Hepatocyte (in vitro differentiated cells): ENCODE results near the gene FAR2.

Source experiments
- EZH2 ChIP-seq: fragments of 200-600 bp; sonication (generic); IDR thresholded peaks from 2 replicates; pipeline ENCODE4 v1.6.1; 2016; ENCODE audit warnings: antibody characterized with exemption, mild to moderate bottlenecking, borderline replicate concordance
- EZH2phosphoT487 ChIP-seq: fragments of 200-600 bp; sonication (generic); IDR thresholded peaks from one replicate; pipeline ENCODE4 v1.6.1; 2018; ENCODE audit warnings: antibody characterized with exemption, mild to moderate bottlenecking, low read depth, moderate library complexity; ENCODE audit not compliant: unreplicated experiment, severe bottlenecking
- TF ChIP-seq, protein P1 (sequence below): fragments of 200-600 bp; sonication (generic); IDR thresholded peaks from 2 replicates; pipeline ENCODE4 v1.5.1; 2016; ENCODE audit warnings: antibody characterized with exemption, mild to moderate bottlenecking; ENCODE audit not compliant: poor library complexity

GRCh38 chr12:29164477-29165393, 15.7 kb downstream of the FAR2 start:
- TF ChIP-seq, protein P1, sequence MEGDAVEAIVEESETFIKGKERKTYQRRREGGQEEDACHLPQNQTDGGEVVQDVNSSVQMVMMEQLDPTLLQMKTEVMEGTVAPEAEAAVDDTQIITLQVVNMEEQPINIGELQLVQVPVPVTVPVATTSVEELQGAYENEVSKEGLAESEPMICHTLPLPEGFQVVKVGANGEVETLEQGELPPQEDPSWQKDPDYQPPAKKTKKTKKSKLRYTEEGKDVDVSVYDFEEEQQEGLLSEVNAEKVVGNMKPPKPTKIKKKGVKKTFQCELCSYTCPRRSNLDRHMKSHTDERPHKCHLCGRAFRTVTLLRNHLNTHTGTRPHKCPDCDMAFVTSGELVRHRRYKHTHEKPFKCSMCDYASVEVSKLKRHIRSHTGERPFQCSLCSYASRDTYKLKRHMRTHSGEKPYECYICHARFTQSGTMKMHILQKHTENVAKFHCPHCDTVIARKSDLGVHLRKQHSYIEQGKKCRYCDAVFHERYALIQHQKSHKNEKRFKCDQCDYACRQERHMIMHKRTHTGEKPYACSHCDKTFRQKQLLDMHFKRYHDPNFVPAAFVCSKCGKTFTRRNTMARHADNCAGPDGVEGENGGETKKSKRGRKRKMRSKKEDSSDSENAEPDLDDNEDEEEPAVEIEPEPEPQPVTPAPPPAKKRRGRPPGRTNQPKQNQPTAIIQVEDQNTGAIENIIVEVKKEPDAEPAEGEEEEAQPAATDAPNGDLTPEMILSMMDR, result no peak
- TF ChIP-seq EZH2 (no peak), EZH2phosphoT487 (no peak)
